Suprapubic skin (tissue), 4 donors: ENCODE data around the gene ATPAF2.

Experiments used
- EP300 ChIP-seq: sonication (generic); formaldehyde crosslinking; IDR thresholded peaks from one replicate; pipeline ENCODE4 v1.6.1; 2017; ENCODE audit warnings: antibody characterized with exemption
- POLR2AphosphoS5 ChIP-seq, 3 donors: sonication (generic); formaldehyde crosslinking; IDR thresholded peaks; one replicate each; pipeline ENCODE4 v1.6.1; 2017; ENCODE audit warnings: antibody characterized with exemption in 3 of 3
- TF ChIP-seq, protein P1 (sequence below), 2 donors: fragments of 200-600 bp in 1 of 2; fragments of 450-650 bp in 1 of 2; sonication (generic) in 1 of 2; IDR thresholded peaks; one replicate each; pipeline ENCODE4 v1.5.1; 2016 to 2019; ENCODE audit warnings: antibody characterized with exemption in 2 of 2, mild to moderate bottlenecking in 1 of 2, moderate library complexity in 1 of 2

DNA sequence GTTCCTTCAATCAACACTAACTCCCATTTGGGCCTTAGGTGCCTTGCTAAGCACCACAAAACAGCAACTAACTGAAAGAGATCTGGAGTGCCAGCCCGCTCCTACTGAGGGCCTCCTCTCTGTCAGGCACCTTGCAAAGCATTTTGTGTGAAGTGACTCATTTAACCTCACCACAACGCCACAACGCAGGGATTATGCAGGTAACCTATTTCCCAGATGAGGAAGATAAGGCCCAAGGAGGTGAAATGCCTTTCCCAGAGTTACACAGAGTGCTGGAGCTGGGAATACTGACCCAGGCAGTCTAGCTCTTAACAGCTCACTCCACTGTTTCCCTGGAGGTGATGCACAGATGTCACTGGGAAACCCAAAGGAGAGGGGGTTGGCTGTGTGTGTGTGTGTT, 33.5 kb downstream of the ATPAF2 start:
- TF ChIP-seq, protein P1, sequence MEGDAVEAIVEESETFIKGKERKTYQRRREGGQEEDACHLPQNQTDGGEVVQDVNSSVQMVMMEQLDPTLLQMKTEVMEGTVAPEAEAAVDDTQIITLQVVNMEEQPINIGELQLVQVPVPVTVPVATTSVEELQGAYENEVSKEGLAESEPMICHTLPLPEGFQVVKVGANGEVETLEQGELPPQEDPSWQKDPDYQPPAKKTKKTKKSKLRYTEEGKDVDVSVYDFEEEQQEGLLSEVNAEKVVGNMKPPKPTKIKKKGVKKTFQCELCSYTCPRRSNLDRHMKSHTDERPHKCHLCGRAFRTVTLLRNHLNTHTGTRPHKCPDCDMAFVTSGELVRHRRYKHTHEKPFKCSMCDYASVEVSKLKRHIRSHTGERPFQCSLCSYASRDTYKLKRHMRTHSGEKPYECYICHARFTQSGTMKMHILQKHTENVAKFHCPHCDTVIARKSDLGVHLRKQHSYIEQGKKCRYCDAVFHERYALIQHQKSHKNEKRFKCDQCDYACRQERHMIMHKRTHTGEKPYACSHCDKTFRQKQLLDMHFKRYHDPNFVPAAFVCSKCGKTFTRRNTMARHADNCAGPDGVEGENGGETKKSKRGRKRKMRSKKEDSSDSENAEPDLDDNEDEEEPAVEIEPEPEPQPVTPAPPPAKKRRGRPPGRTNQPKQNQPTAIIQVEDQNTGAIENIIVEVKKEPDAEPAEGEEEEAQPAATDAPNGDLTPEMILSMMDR (IDR thresholded peaks at IDR 0.05) = no peak
- TF ChIP-seq EP300 (no peak), POLR2AphosphoS5 (IDR thresholded peaks at IDR 0.05) (no peak)
